GM19023 (cell line): ENCODE data around the gene HES6.

Experiments
- ATAC-seq: cut with Tn5 transposase; IDR thresholded peaks from one replicate; pipeline ENCODE4 v1.9.1; 2021; ENCODE audit warnings: mild to moderate bottlenecking, moderate library complexity; ENCODE audit not compliant: unreplicated experiment

The HES6 gene

GRCh38 chr2:238255636-238256035 lies 15.8 kb upstream of the HES6 start:
- no peak for ATAC-seq

GRCh38 chr2:238255151-238255551 lies 15.3 kb upstream of the HES6 start:
- no peak for ATAC-seq

GRCh38 chr2:238254095-238254723 lies 14.4 kb upstream of the HES6 start:
- ATAC-seq, result no peak

GRCh38 chr2:238252766-238253630 lies 13.2 kb upstream of the HES6 start:
- ATAC-seq, result no peak

- ATAC-seq, result no peak
These were observed 12.1 kb upstream of the HES6 start for GRCh38 chr2:238251986-238252385.

- ATAC-seq, result no peak
These were observed 11.5 kb upstream of the HES6 start for GRCh38 chr2:238251331-238251730.

- no peak for ATAC-seq
These were observed 11.1 kb upstream of the HES6 start for GRCh38 chr2:238250896-238251295.

- ATAC-seq, result no peak
These were observed 8.1 kb upstream of the HES6 start for GRCh38 chr2:238247841-238248453.

- no peak for ATAC-seq
These were observed 7.4 kb upstream of the HES6 start for GRCh38 chr2:238247002-238247822.

- ATAC-seq, result no peak
These were observed 4.3 kb upstream of the HES6 start for GRCh38 chr2:238244151-238244550.

- no peak for ATAC-seq
These were observed 3.7 kb upstream of the HES6 start for GRCh38 chr2:238243496-238244076.

GRCh38 chr2:238242731-238243495 lies 3.1 kb upstream of the HES6 start:
- no peak for ATAC-seq

- ATAC-seq, result no peak
These were observed 2.1 kb upstream of the HES6 start for GRCh38 chr2:238241970-238242369.

GRCh38 chr2:238240757-238241711 lies 1.2 kb upstream of the HES6 start:
- ATAC-seq, result no peak

GRCh38 chr2:238239543-238239862 lies 335 bp downstream of the HES6 start:
- peak; percentile 11 for ATAC-seq

GRCh38 chr2:238238766-238239542 lies 884 bp downstream of the HES6 start:
- ATAC-seq, result peak; percentile 3

- ATAC-seq, result no peak
These were observed 1.5 kb downstream of the HES6 start for GRCh38 chr2:238238311-238238765.
